ENCODE results near the gene TSPEAR.
A peak's percentile ranks its signal among the peaks of the same experiment; 100 is the strongest.
"Not testable (repeated sequence)": the region's sequence is repeated elsewhere in the genome, so short reads cannot be mapped to it uniquely, and the experiment has no call there.

The TSPEAR gene

DNA sequence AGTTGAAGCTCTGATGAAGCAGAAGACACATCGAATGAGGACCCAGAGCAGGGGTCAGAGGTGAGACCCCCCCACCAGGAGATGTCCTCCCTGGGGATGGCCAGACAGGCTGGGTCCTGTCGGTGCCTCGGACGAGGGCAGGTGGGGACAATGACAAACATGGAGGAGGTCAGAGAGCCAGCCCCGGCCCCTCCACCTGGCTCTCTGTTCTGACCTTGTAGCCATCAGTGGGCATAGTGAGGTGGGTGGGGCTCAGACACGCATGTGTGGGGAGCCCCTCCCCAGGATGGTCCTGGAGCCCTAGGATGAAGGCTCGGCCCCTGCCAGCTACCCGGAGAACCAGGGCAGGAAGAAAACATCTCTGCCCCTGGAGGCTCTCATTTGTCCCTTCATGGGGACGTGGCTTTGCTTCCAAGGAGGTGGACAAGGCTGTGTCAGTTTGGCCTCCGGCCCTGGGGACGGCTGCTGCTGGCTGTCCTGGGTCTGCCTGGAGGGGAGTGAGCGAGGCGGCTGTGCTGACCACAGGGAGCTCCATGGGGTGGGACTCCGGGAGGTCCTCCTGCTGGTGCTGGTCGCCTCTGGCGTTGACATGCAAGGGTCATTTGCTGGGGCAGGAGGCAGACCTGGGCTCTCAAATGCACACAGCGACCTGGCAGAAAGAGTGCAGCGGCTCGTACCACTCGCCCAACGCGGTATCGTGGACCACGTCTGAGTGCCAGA, 121.6 kb downstream of the TSPEAR start:
- intact Hi-C loops (cut with DNase I) = no loop called here
- DNase-seq = peak in 1 of 42 donors; percentile 31

DNA sequence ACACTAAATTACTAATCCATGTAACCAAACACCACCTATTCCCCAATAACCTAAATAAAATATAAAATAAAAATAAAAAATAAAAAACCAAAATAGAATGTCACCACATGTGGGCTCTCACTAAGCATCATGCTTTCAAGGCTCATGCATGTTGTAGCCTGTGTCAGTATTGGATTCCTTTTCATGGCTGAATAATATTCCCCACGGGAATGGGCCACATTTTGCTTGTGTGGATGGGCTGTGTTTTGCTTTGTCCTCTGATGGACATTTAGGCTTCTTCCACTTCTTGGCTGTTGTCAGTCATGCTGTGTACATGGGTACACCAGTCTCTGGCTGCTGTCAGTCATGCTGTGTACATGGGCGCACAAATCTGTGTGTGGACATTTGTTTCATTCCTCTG, 122.3 kb downstream of the TSPEAR start:
- peak in 1 of 42 donors; percentile 8 for DNase-seq
- intact Hi-C loops (cut with DNase I) = no loop called here

DNA sequence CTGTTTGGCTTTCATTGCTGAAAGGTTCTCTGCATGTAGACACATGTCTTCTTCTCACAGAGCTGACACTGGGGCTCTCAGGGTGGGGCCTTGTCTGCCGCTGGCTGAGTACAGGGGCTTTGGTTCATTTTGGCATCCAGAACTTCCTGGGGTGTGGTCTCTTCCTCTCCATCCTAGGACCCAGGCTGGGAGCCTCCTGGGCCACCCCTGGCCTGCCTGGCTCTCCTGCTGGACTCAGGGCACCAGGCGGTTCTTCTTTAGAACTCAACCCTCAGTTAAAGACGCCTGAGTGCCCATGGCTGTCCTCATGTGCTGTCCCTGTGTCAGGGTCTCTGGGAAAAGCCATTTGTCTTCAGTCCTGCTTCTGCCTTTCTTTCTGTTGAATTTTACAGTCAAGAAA, 125.5 kb downstream of the TSPEAR start:
- DNase-seq = no peak
- intact Hi-C loops (cut with DNase I) = no loop called here

DNA sequence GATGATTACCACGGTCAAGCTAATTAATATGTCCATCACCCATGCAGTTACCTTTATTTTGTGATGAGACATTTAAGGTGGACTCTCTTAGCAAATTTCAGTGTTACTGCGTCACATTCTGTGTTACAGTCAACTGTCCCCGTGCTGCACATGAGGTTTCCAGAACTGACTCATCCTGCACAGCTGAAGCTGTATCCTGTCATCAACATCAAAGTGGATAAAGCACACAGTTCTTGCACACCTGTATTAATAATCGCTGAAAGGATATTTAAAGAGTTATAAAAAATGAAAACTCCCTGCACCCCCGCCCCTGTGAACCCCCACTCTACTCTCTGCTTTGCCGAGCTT, 127.6 kb downstream of the TSPEAR start:
- intact Hi-C loops (cut with DNase I) = no loop called here
- peak in 15 of 42 donors; percentile 12 to 55 (median 38) for DNase-seq

DNA sequence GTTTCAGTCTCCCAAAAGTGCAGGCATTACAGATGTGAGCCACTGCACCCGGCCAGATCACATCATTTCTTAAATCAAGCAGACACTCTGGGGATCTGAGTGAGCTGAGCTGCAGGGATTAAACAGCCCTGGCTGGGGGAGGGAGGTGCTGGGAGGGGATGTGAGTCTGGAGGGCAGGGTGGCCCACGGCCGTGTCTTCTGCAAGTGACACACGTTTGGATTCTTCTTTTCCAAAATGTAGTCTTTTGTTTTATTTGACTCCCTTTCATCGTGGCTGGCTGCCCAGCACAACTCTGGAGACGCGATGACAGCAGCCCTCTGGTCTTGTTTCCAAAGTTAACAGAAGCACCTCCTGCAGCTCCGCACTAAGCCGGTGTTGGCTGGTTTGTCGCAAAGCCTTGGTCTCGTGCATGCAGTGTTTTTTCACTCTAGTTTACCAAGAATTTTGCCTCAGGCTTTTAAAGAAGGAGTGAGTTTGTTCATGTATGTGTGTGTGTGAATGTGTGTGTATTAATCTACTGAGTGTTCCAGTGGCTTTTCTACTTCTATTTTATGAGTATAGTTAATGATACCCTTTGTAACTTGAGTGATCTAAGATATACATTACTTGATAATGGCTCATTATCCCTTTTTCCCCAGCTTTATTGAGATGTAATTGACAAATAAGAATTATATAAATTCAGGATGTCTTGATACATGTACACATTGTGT, 128.1 kb downstream of the TSPEAR start:
- intact Hi-C loops (cut with DNase I) = no loop called here
- DNase-seq = no peak

DNA sequence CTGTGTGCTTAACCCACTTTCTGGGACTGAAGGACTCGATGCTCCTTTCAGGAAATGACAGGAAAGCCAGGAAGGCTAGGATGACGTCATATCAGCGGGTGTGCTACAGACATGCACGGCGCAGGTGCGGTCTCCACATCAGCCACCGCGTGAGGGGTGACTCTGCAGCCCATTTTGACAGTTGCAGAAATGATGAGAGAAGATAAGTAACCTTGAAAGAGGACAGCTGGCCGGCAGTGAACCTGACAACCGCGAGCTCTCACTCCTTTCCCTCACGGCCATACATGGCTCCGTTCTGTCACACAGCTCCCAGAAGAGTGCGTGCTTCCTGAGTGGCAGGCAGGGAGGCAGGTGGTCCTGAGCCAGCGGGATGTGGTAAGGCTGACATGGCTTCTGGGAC, 129.3 kb downstream of the TSPEAR start:
- DNase-seq = no peak
- intact Hi-C loops (cut with DNase I) = no loop called here

DNA sequence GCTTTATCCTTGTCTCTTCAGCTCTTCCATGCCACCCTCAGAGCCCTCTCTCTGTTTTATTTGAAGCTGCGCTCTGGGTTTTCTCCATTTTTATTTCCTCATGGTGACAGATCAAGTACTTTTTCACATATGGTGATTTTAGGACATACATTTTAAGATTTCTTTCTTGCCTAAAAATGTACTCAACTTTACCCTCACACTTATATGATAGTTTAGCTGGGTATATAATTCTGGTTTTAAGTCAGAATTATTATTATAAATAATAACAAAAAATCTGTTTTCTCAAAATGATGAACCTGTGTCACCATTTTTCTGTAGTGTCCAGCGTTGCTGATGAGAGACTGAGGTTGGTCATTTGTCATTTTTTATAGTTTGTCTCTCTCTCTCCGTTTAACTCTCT, 130.2 kb downstream of the TSPEAR start:
- intact Hi-C loops (cut with DNase I) = no loop called here
- DNase-seq = no peak

DNA sequence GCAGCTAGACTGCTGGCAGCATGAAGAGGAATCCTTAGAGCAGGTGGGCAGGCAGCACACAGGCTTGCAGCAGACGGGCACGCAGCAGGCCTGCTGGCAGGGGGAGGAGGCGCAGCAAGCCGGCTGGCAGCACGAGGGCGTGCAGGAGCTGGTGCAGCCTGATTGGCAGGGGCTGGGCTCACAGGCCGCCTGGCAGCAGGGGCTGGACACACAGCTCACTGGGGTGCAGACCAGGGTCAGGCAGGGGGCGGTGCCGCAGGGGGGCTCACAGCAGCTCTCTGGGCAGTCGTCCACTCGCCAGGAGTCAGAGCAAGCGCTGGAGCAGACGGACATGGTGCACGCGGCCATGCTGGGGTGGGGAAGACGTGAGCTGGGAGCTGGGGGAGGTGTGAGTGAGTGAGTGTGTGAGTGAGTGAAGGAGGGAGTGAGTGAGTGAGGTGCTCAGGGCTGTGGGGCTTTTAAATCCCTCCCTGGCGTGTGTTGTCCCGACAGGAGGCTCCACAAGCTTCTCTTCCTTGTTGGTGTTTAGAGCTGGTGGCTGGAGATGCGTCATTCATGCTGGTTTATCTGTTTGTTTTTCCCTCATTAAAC, 131.0 kb downstream of the TSPEAR start, which contains the start of gene KRTAP10-5:
TSS of gene KRTAP10-5 (minus strand) at position 374 of the 591 bp plus-strand sequence. CDS start at position 348, 26 bp downstream.
- intact Hi-C loops (cut with DNase I) = not testable (repeated sequence)
- DNase-seq = peak in 9 of 42 donors; percentile 16 to 62 (median 40)

DNA sequence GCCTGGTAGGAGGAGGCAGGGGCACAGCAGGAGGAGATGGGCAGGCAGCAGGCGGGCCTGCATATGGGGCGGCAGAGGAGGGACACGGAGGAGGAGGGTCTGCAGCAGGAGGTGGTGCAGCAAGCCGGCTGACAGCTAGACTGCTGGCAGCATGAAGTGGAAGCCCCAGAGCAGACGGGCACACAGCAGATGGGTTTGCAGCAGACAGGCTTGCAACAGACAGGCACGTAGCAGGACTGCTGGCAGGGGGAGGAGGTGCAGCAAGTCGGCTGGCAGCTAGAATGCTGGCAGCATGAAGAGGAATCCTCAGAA, 131.6 kb downstream of the TSPEAR start:
- peak in 3 of 42 donors; percentile 16 to 31 (median 23) for DNase-seq
- intact Hi-C loops (cut with DNase I) = no loop called here

DNA sequence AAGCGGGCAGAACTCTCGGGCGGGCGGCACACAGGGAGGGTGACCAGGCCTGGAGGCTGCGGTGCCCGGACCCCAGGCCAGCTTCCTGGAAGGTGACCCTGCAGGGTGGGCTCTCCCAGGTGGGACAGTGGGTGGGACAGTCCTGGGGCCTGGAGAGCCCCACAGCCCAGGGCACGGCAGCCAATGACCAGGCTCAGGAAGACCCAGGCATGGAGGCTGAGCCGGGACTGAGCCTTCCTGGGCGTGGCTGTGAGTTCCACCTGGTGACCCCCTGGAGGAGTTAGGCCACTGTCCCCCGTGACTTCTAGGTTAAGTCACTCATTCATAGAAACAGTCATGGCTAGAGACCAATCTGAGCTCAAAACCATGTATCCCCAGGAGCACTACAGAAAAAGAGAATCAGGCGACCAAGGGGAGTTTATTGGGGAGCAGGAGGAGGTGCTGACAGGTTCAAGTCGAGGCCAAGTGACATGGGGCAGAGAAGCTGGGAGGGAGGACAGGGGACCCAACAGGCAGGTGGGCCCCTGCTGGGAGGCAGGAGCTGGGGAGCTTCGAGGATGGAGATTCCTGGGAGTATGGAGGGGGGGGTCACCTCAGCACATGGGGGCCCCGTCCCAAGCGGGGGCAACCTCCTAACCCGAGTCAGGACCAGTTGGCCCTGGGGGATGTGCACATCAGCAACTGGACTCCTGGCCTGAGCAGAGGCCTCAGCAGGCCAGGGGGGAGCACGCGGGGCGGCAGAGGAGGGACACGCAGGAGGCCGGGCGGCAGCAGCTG, 132.1 kb downstream of the TSPEAR start:
- peak in 2 of 42 donors; percentile 28 to 30 for DNase-seq
- intact Hi-C loops (cut with DNase I) = no loop called here

DNA sequence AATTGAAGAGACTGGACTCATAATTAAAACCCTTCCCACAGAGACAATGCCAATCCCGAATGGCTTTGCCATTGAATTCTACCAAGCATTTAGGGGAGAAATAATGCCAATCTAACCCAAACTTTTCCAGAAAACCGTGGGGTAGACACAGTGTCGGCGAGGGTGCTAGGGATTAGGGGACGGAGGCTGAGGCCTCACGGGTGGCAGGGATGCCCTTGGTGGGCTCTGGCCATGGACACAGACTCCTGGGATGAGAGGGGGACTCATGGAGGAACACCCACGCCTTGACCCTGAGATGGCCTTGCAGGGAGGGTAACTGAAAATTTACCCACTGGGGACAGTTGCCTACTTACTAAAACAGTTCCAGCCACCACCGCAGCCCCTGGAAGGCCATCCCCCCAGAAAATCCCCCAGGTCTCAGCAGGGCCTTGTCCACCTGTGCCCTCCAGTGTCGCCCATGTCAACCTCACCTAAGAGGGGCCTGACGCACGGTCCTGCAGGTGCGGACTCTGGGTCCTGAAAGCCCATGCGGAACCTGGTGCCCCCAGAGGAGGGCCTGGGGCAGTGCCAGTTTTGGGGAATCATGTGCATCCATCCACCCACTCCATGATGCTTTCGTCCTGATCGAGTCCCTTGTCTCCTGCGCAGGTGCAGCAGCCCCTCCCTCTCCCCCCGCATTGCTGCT, 132.9 kb downstream of the TSPEAR start:
- intact Hi-C loops (cut with DNase I) = no loop called here

DNA sequence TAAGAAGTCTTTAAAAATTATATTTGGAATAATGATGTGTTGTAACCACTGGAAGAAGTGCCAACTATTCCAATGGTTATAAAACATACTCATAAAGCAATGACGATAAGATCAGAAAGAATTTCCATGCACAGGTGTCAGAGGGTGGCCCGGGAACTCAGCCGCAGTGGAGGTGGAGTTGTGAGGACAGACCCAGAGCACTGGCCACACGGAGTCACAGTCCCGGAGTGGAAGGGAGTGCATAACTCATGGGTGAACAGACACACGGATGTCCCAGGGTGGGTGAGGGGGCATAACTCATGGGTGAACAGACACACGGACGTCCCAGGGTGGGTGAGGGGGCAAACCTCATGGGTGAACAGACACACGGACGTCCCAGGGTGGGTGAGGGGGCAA, 135.3 kb downstream of the TSPEAR start:
- DNase-seq = peak in 3 of 42 donors; percentile 16 to 27 (median 20)
- intact Hi-C loops (cut with DNase I) = no loop called here

More for the DNA sequence above, 132.9 kb downstream of the TSPEAR start:
- peak in 2 of 42 donors; percentile 26 to 28 for DNase-seq

DNA sequence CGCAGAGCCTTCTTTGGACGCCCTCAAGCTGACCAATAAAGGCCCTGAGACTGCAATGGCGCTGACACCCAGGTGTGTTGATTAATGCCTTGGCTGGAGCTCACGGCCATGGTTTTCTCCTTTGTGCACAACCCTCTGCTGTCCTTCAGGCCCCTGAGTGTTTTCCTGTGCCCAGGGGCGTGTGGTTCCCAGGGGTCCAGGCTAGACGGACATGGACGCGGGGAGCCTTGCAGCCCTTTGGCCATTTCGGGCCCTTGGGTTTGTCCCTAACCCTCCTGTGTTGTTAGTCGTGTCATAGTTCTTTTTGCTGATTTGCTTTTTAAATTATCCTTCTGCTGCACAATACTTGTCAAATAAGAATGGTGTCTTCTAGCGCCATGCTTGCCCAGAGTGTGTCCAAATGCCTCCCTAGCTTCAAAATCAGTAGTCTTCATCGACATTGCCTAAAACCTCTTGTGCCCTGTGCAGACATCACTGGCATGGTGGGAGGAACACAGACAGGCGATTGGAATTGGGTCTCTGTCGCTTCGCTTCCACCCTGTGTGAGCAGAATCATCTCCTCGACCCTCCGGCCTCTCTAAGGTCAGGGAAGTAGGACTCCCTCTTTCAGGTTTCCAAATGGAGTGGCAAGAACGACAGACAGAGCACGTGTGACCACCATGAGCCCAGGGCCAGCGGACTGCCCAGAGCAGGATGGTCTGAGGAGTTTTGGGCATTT, 135.9 kb downstream of the TSPEAR start:
- peak in 1 of 42 donors; percentile 22 for DNase-seq
- intact Hi-C loops (cut with DNase I) = no loop called here

DNA sequence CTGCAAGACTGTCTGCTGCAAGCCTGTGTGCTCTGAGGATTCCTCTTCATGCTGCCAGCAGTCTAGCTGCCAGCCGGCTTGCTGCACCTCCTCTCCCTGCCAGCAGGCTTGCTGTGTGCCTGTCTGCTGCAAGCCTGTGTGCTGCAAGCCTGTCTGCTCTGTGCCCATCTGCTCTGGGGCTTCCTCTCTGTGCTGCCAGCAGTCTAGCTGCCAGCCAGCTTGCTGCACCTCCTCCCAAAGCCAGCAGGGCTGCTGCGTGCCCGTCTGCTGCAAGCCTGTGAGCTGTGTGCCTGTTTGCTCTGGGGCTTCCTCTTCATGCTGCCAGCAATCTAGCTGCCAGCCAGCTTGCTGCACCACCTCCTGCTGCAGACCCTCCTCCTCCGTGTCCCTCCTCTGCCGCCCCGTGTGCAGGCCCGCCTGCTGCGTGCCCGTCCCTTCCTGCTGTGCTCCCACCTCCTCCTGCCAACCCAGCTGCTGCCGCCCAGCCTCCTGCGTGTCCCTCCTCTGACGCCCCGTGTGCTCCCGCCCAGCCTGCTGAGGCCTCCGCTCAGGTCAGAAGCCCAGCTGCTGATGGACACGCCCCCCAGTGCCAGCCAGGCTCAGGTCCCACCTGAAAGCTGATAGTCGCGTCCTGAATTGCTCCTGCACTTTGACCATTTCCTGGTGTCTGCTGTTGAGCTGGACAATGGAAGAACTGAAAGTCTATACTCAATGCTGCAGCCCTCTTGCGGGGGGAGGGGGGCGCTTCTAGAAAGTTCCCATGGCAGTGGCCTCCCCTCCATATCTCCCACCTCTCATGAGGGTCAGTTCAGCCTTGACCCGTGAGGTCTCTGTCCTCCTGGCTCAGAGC, 136.7 kb downstream of the TSPEAR start:
- intact Hi-C loops (cut with DNase I) = no loop called here
- peak in 3 of 42 donors; percentile 12 to 28 (median 13) for DNase-seq

DNA sequence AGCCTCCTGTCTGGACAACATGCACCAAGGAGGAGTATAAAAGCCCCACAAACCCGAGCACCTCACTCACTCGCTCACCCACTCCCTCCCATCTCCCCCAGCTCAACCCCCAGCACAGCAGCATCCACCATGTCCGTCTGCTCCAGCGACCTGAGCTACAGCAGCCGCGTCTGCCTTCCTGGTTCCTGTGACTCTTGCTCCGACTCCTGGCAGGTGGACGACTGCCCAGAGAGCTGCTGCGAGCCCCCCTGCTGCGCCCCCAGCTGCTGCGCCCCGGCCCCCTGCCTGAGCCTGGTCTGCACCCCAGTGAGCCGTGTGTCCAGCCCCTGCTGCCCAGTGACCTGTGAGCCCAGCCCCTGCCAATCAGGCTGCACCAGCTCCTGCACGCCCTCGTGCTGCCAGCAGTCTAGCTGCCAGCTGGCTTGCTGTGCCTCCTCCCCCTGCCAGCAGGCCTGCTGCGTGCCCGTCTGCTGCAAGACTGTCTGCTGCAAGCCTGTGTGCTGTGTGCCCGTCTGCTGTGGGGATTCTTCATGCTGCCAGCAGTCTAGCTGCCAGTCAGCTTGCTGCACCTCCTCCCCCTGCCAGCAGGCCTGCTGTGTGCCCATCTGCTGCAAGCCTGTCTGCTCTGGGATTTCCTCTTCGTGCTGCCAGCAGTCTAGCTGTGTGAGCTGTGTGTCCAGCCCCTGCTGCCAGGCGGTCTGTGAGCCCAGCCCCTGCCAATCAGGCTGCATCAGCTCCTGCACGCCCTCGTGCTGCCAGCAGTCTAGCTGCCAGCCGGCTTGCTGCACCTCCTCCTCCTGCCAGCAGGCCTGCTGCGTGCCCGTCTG, 137.5 kb downstream of the TSPEAR start, which contains the start of gene KRTAP10-4:
TSS of gene KRTAP10-4 (plus strand) at position 100 of the 827 bp plus-strand sequence. CDS start at position 130, 30 bp downstream.
- peak in 2 of 42 donors; percentile 17 to 21 for DNase-seq
- intact Hi-C loops (cut with DNase I) = not testable (repeated sequence)

DNA sequence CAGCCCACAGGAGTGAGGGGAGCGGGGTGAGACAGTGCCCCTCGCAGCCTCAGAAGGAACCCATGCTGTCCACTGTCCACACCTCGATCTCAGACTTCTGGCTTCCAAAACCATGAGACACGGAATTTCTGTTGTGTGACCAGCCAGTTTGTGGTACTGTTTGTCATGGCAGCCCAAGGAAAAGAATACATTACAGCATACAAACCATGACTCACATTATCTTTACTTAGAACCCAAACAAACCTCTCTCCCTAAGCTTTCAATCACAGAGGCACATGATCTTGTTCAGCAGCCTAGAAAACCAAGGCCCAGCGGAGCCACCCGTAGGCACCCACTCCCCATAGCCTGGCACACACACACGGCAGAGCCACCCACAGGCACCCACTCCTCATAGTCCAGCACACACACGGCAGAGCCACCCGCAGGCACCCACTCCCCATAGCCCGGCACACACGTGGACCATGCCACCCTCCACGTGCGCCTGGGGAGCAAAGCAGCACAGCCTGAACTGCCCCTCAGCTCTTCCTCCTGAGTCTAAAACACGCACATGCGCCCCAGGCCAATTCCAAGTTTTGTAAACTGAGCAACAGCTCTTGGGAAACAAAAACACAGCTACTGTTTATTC, 138.3 kb downstream of the TSPEAR start:
- peak in 3 of 42 donors; percentile 20 to 34 (median 27) for DNase-seq
- intact Hi-C loops (cut with DNase I) = no loop called here

Data from head of caudate nucleus (tissue), 42 donors.